Right cardiac atrium (tissue), 5 donors: Measurements from ENCODE around the gene CIZ1. TPM values are rescaled to one million over a fixed set of nuclear protein-coding genes. Genes with fewer than 3 reads are reported as not detected.

Experiments
- ATAC-seq, 2 donors: fragments of 200-7000 bp; cut with Tn5 transposase; one replicate each; pipeline versions ENCODE4 v1.8.0 to v1.9.1; 2020; ENCODE audit warnings: moderate library complexity in 2 of 2, mild to moderate bottlenecking in 1 of 2
- DNase-seq, 3 donors: peaks; one replicate each; pipeline ENCODE4 v3.0.0-alpha.2; 2020
- H3K27ac ChIP-seq: one replicate; pipeline ENCODE4 v1.5.1; 2013; ENCODE audit warnings: mild to moderate bottlenecking, low read length, control low read depth, moderate library complexity
- H3K27me3 ChIP-seq: one replicate; pipeline ENCODE4 v1.6.1; 2013; ENCODE audit not compliant: control insufficient read depth, insufficient read depth
- H3K4me1 ChIP-seq: one replicate; pipeline ENCODE4 v1.6.1; 2013; ENCODE audit warnings: low read length; ENCODE audit not compliant: control insufficient read depth, insufficient read depth
- H3K4me3 ChIP-seq: one replicate; pipeline ENCODE4 v1.5.1; 2013; ENCODE audit warnings: low read length, control low read depth
- H3K9me3 ChIP-seq: one replicate; pipeline ENCODE4 v1.6.1; 2013; ENCODE audit warnings: low read length; ENCODE audit not compliant: control insufficient read depth
- WGBS: extraction: QIAGEN DNeasy Blood & Tissue Kit; methylation state at CpG from one replicate; pipeline ENCODE4 v1.1.7; 2013; 5-methylcytosine and 5-hydroxymethylcytosine counted together
- intact Hi-C, 4 donors: fragments of 100-400 bp; cut with DNase I; formaldehyde crosslinking; loops; one replicate each; pipeline versions ENCODE4 v1.11.0 to v1.14.0; 2022 to 2023
- polyA plus RNA-seq: library from polyadenylated mRNA; stranded (reverse); fragments of 200-250 nt; gene quantifications from one replicate; pipeline ENCODE4 v1.2.3, GENCODE V29; 2013
- total RNA-seq, 4 donors: library from RNA; stranded (reverse); fragmentation: NEBNext Ultra II Directional; extraction: Animal tissue kit (Norgen Biotek cat#: 25700); gene quantifications; one replicate each; pipeline ENCODE4 v1.2.1, GENCODE V29; 2021
- donor health status: healthy with polysubstance abuse.
- donor health status: DM: no; HTN: yes; CAD: no.
- donor health status: DM: no; HTN: no; CAD: no.
- donor health status: DM: no; HTN: yes; CAD: no; lungs with severe emphysema.
- donor health status: DM: yes; HTN: yes; CAD: no.

The CIZ1 gene
- total and polyA plus RNA-seq, 5 donors = 39.0 to 81.5 (median 80.6) TPM

GRCh38 chr9:128148509-128149000 is 42.8 kb downstream of the CIZ1 start:
- Histone ChIP-seq H3K4me1 (no peaks in the 10 kb centered on the region), H3K27ac (no peak overlapping the region), H3K4me3 (no peak overlapping the region), H3K9me3 (no peaks in the 10 kb centered on the region), H3K27me3 (no peaks in the 10 kb centered on the region)
- peak in 1 of 3 donors; percentile 19 for DNase-seq
- intact Hi-C loops = no loop called here
- no peak for ATAC-seq
- WGBS = 83% methylated on average over 5 of the region's 5 CpGs

- 92% methylated on average over 8 of the region's 8 CpGs for WGBS
- no peaks in the 10 kb centered on the region for H3K4me1 ChIP-seq
- no peak for ATAC-seq
- H3K27me3 ChIP-seq = no peaks in the 10 kb centered on the region
- H3K27ac ChIP-seq = no peak overlapping the region
- intact Hi-C loops = no loop called here
- H3K9me3 ChIP-seq = no peaks in the 10 kb centered on the region
- no peak overlapping the region for H3K4me3 ChIP-seq
- peak in 2 of 3 donors; percentile 6 to 10 for DNase-seq
These were observed 44.7 kb downstream of the CIZ1 start for GRCh38 chr9:128146591-128147120.

- intact Hi-C loops = no loop called here
- no peak overlapping the region for H3K4me3 ChIP-seq
- H3K27me3 ChIP-seq = no peaks in the 10 kb centered on the region
- H3K9me3 ChIP-seq = no peaks in the 10 kb centered on the region
- no peaks in the 10 kb centered on the region for H3K4me1 ChIP-seq
- H3K27ac ChIP-seq = no peak overlapping the region
- WGBS = 80% methylated on average over 13 of the region's 13 CpGs
- ATAC-seq (no peak), DNase-seq (peak in 1 of 3 donors; percentile 9)
These were observed 45.4 kb downstream of the CIZ1 start for GRCh38 chr9:128145951-128146351.

- Histone ChIP-seq H3K27me3 (no peaks in the 10 kb centered on the region), H3K9me3 (no peaks in the 10 kb centered on the region), H3K4me1 (no peaks in the 10 kb centered on the region), H3K27ac (no peak overlapping the region), H3K4me3 (no peak overlapping the region)
- no peak for ATAC-seq
- intact Hi-C loops = no loop called here
- DNase-seq = peak in 1 of 3 donors; percentile 0
- WGBS = 78% methylated on average over 8 of the region's 8 CpGs
These were observed 45.8 kb downstream of the CIZ1 start for GRCh38 chr9:128145536-128145935.

- ATAC-seq (no peak), DNase-seq (peak in 2 of 3 donors; percentile 12 to 38)
- Histone ChIP-seq H3K9me3 (no peaks in the 10 kb centered on the region), H3K27me3 (no peaks in the 10 kb centered on the region), H3K4me3 (no peak overlapping the region), H3K27ac (no peak overlapping the region), H3K4me1 (no peaks in the 10 kb centered on the region)
- 90% methylated on average over 22 of the region's 22 CpGs for WGBS
- intact Hi-C loops = no loop called here
These were observed 46.9 kb downstream of the CIZ1 start for GRCh38 chr9:128144239-128145181.

GRCh38 chr9:128143525-128144238 is 47.7 kb downstream of the CIZ1 start:
- H3K4me3 ChIP-seq = no peak overlapping the region
- DNase-seq (peak in 2 of 3 donors; percentile 12 to 35), ATAC-seq (peak; percentile 17 to 48)
- no peaks in the 10 kb centered on the region for H3K4me1 ChIP-seq
- no peaks in the 10 kb centered on the region for H3K9me3 ChIP-seq
- H3K27ac ChIP-seq = no peak overlapping the region
- 71% methylated on average over 8 of the region's 8 CpGs for WGBS
- intact Hi-C loops = no loop called here
- no peaks in the 10 kb centered on the region for H3K27me3 ChIP-seq

GRCh38 chr9:128142596-128142995 is 48.8 kb downstream of the CIZ1 start:
- Histone ChIP-seq H3K4me1 (no peaks in the 10 kb centered on the region), H3K27me3 (no peaks in the 10 kb centered on the region), H3K4me3 (no peak overlapping the region), H3K9me3 (no peaks in the 10 kb centered on the region), H3K27ac (no peak overlapping the region)
- 90% methylated on average over 2 of the region's 2 CpGs for WGBS
- intact Hi-C loops = no loop called here
- DNase-seq = peak in 2 of 3 donors; percentile 1 to 21
- no peak for ATAC-seq

- 69% methylated on average over 4 of the region's 4 CpGs for WGBS
- no peaks in the 10 kb centered on the region for H3K9me3 ChIP-seq
- no peak overlapping the region for H3K27ac ChIP-seq
- H3K4me1 ChIP-seq = no peaks in the 10 kb centered on the region
- no peaks in the 10 kb centered on the region for H3K27me3 ChIP-seq
- intact Hi-C loops = no loop called here
- DNase-seq = peak in 1 of 3 donors; percentile 13
- H3K4me3 ChIP-seq = no peak overlapping the region
- peak in 1 of 2 donors; percentile 66 for ATAC-seq
These were observed 49.3 kb downstream of the CIZ1 start for GRCh38 chr9:128142061-128142460.

GRCh38 chr9:128141604-128142003 is 49.8 kb downstream of the CIZ1 start:
- intact Hi-C loops = no loop called here
- Histone ChIP-seq H3K27ac (no peak overlapping the region), H3K4me3 (no peak overlapping the region), H3K9me3 (no peaks in the 10 kb centered on the region), H3K27me3 (no peaks in the 10 kb centered on the region), H3K4me1 (no peaks in the 10 kb centered on the region)
- ATAC-seq (no peak), DNase-seq (peak in 1 of 3 donors; percentile 2)
- 96% methylated on average over 3 of the region's 3 CpGs for WGBS

GRCh38 chr9:128139621-128140020 is 51.8 kb downstream of the CIZ1 start:
- H3K4me1 ChIP-seq = no peaks in the 10 kb centered on the region
- H3K27me3 ChIP-seq = no peaks in the 10 kb centered on the region
- H3K9me3 ChIP-seq = no peaks in the 10 kb centered on the region
- ATAC-seq (no peak), DNase-seq (peak in 1 of 3 donors; percentile 0)
- no peak overlapping the region for H3K4me3 ChIP-seq
- H3K27ac ChIP-seq = no peak overlapping the region
- WGBS = 71% methylated on average over 8 of the region's 16 CpGs
- intact Hi-C loops = no loop called here

GRCh38 chr9:128138001-128138400 is 53.4 kb downstream of the CIZ1 start:
- DNase-seq (no peak), ATAC-seq (no peak)
- Histone ChIP-seq H3K9me3 (no peaks in the 10 kb centered on the region), H3K27me3 (no peaks in the 10 kb centered on the region), H3K4me1 (no peaks in the 10 kb centered on the region), H3K27ac (no peak overlapping the region), H3K4me3 (no peak overlapping the region)
- intact Hi-C loops = no loop called here
- WGBS = 83% methylated on average over 3 of the region's 3 CpGs
